IMR-90 (cell line): ENCODE results near the gene TGFBRAP1. TPM values are rescaled to one million over a fixed set of nuclear protein-coding genes. Genes with fewer than 3 reads are reported as not detected.

ENCODE experiments used
- ATAC-seq: fragments of 200-7000 bp; cut with Tn5 transposase; 2 replicates; pipeline ENCODE4 v1.9.1; 2020; ENCODE audit warnings: low read depth, mild to moderate bottlenecking, moderate library complexity
- BruUV-seq: library from RNA; stranded (reverse); fragments of 400-500 nt; replicated peaks from 2 replicates; lab custom pipeline; 2021; lab: Mats Ljungman, UMichigan
- CTCF ChIA-PET: fragments of 300-600 bp; formaldehyde crosslinking; extraction: SDS; loops from one replicate; lab custom pipeline; 2021; ENCODE audit warnings: antibody characterized with exemption; lab: Yijun Ruan, JAX
- POLR2A ChIA-PET: fragments of 300-600 bp; sonication (Branson Sonifier 250); formaldehyde crosslinking; loops from one replicate; lab custom pipeline; 2022; ENCODE audit warnings: antibody characterized with exemption; ENCODE audit not compliant: unreplicated experiment; lab: Charles Lee
- DNase-seq: peaks from one replicate; pipeline ENCODE4 v3.0.0; 2013
- H2AFZ ChIP-seq: replicated peaks from 2 replicates; pipeline ENCODE3; 2013; ENCODE audit warnings: low read length, mild to moderate bottlenecking; ENCODE audit not compliant: poor library complexity
- H2AK5ac ChIP-seq: 2 replicates; pipeline ENCODE4 v1.6.1; 2013; ENCODE audit warnings: low read depth, low read length, inconsistent platforms
- H2AK9ac ChIP-seq: replicated peaks from 2 replicates; pipeline ENCODE3; 2013; ENCODE audit warnings: mild to moderate bottlenecking, low read depth, low read length, moderate library complexity; ENCODE audit not compliant: poor library complexity
- H2BK120ac ChIP-seq: 2 replicates; pipeline ENCODE4 v1.6.1; 2013; ENCODE audit warnings: low read depth, low read length, inconsistent platforms
- H2BK15ac ChIP-seq: 3 replicates; pipeline ENCODE4 v1.6.1; 2013; ENCODE audit warnings: low read depth, low read length, inconsistent platforms
- H2BK20ac ChIP-seq: 2 replicates; pipeline ENCODE4 v1.6.1; 2013; ENCODE audit warnings: low read depth, mild to moderate bottlenecking, inconsistent platforms, low read length, moderate library complexity
- H2BK5ac ChIP-seq: 2 replicates; pipeline ENCODE4 v1.6.1; 2013; ENCODE audit warnings: mild to moderate bottlenecking, low read depth, low read length, inconsistent platforms; ENCODE audit not compliant: poor library complexity, severe bottlenecking
- H3K14ac ChIP-seq: replicated peaks from 2 replicates; pipeline ENCODE4 v1.6.1; 2013; ENCODE audit warnings: low read depth, low read length, inconsistent platforms
- H3K18ac ChIP-seq: 2 replicates; pipeline ENCODE4 v1.6.1; 2013; ENCODE audit warnings: low read depth, low read length, control low read depth
- H3K23ac ChIP-seq: 2 replicates; pipeline ENCODE4 v1.6.1; 2013; ENCODE audit warnings: low read depth, low read length, inconsistent platforms
- H3K27ac ChIP-seq: 2 replicates; pipeline ENCODE4 v1.5.1; 2013; ENCODE audit warnings: mild to moderate bottlenecking, control low read depth, low read length; ENCODE audit not compliant: insufficient read depth
- H3K27me3 ChIP-seq: 2 replicates; pipeline ENCODE4 v1.6.1; 2013; ENCODE audit warnings: low read length; ENCODE audit not compliant: control insufficient read depth, insufficient read depth
- H3K36me3 ChIP-seq: 2 replicates; pipeline ENCODE4 v1.6.1; 2013; ENCODE audit warnings: low read length, mixed read lengths; ENCODE audit not compliant: control insufficient read depth, insufficient read depth
- H3K4ac ChIP-seq: 2 replicates; pipeline ENCODE4 v1.6.1; 2013; ENCODE audit warnings: low read depth, low read length, inconsistent platforms
- H3K4me1 ChIP-seq: 2 replicates; pipeline ENCODE4 v1.6.1; 2013; ENCODE audit warnings: low read length, mixed read lengths; ENCODE audit not compliant: control insufficient read depth, insufficient read depth
- H3K4me2 ChIP-seq: 2 replicates; pipeline ENCODE4 v1.6.1; 2013; ENCODE audit warnings: low read depth, mild to moderate bottlenecking, control low read depth, low read length, moderate library complexity
- H3K4me3 ChIP-seq: 2 replicates; pipeline ENCODE4 v1.5.1; 2013; ENCODE audit warnings: low read depth, mild to moderate bottlenecking, control low read depth, low read length, moderate library complexity; ENCODE audit not compliant: insufficient read depth
- H3K56ac ChIP-seq: 2 replicates; pipeline ENCODE4 v1.6.1; 2013; ENCODE audit warnings: low read length, inconsistent platforms; ENCODE audit not compliant: insufficient read depth; ENCODE audit errors: extremely low read depth
- H3K79me1 ChIP-seq, 2 experiments: 2 replicates each; pipeline ENCODE4 v1.6.1; 2013; ENCODE audit warnings: low read length in 2 of 2, inconsistent platforms in 1 of 2, low read depth in 1 of 2
- H3K9ac ChIP-seq: 2 replicates; pipeline ENCODE4 v1.6.1; 2013; ENCODE audit warnings: low read depth, low read length, control low read depth
- H3K9me1 ChIP-seq: 2 replicates; pipeline ENCODE4 v1.6.1; 2013; ENCODE audit warnings: low read length, inconsistent platforms; ENCODE audit not compliant: insufficient read depth
- H3K9me3 ChIP-seq: 2 replicates; pipeline ENCODE4 v1.6.1; 2013; ENCODE audit warnings: low read length; ENCODE audit not compliant: control insufficient read depth, insufficient read depth
- H4K20me1 ChIP-seq: 2 replicates; pipeline ENCODE4 v1.6.1; 2013; ENCODE audit warnings: low read length, inconsistent platforms; ENCODE audit not compliant: insufficient read depth
- H4K5ac ChIP-seq: 2 replicates; pipeline ENCODE4 v1.6.1; 2013; ENCODE audit warnings: mild to moderate bottlenecking, low read depth, low read length, control low read depth
- H4K8ac ChIP-seq, 2 experiments: 2 replicates each; pipeline ENCODE4 v1.6.1; 2013; ENCODE audit warnings: low read depth in 2 of 2, low read length in 2 of 2, control low read depth in 1 of 2, inconsistent platforms in 1 of 2
- H4K91ac ChIP-seq: 2 replicates; pipeline ENCODE4 v1.6.1; 2013; ENCODE audit warnings: low read depth, low read length, inconsistent platforms; ENCODE audit not compliant: insufficient read depth
- FOS ChIP-seq: fragments of 150-350 bp; IDR thresholded peaks from 2 replicates; pipeline ENCODE4 v1.6.1; 2016; ENCODE audit warnings: low read depth, low read length
- MAZ ChIP-seq: IDR thresholded peaks from 2 replicates; pipeline ENCODE4 v1.6.1; 2012; ENCODE audit warnings: low read depth, mild to moderate bottlenecking, low read length, improper control_type of control experiment, moderate library complexity, borderline replicate concordance
- WGBS, 2 experiments: methylation state at CpG; one replicate each; pipeline versions ENCODE4 v1.1.5 to v1.1.7; 2013; ENCODE audit warnings: missing lambda C conversion rate in 2 of 2; ENCODE audit not compliant: insufficient read length in 1 of 2; ENCODE audit errors: extremely low coverage in 2 of 2; 5-methylcytosine and 5-hydroxymethylcytosine counted together
- dilution Hi-C: fragments of 300-500 bp; cut with HindIII; formaldehyde crosslinking; loops from one replicate; pipeline ENCODE4 v1.14.3; 2018; ENCODE audit warnings: low sequenced_read_pairs; ENCODE audit not compliant: unreplicated experiment
- in situ Hi-C: fragments of 300-500 bp; cut with MboI; formaldehyde crosslinking; loops from 3 replicates; pipeline ENCODE4 v1.14.3; 2019; ENCODE audit warnings: low sequenced_read_pairs, inconsistent platforms, mixed read lengths
- intact Hi-C: fragments of 100-400 bp; cut with micrococcal nuclease; formaldehyde crosslinking; loops from 2 replicates; pipeline ENCODE4 v1.10.0; 2022
- polyA plus RNA-seq, 3 experiments: library from polyadenylated mRNA; depleted of rRNA; stranded (reverse); fragments of >200 nt; gene quantifications; 2 replicates each; pipeline ENCODE4 v1.2.3, GENCODE V29; 2012; ENCODE audit warnings: low replicate concordance in 1 of 3
- total RNA-seq: library from RNA; depleted of rRNA; stranded (reverse); fragments of >200 nt; gene quantifications from 2 replicates; pipeline ENCODE4 v1.2.3, GENCODE V29; 2012

Gene TGFBRAP1
- total and polyA plus RNA-seq, 2 of the 4 experiments (the other 2 are of a cell fraction) = 7.2 to 10.4 TPM

GRCh38 chr2:105272176-105272575 is 57.4 kb downstream of the TGFBRAP1 start:
- Histone ChIP-seq H3K4ac (no peak overlapping the region), H3K23ac (no peak overlapping the region), H3K4me1 (no peaks in the 10 kb centered on the region), H2AFZ (no peak overlapping the region), H4K5ac (no peak overlapping the region), H3K9me3 (no peaks in the 10 kb centered on the region), H3K56ac (no peak overlapping the region), H3K4me2 (no peak overlapping the region), H3K79me1 (no peaks in the 10 kb centered on the region), H3K36me3 (peaks cover 57% of the 10 kb centered on the region), H2BK5ac (no peak overlapping the region), H3K9ac (no peak overlapping the region), H3K9me1 (no peaks in the 10 kb centered on the region; the same call in 1 of the 2 replicates), H3K27me3 (no peaks in the 10 kb centered on the region), H3K4me3 (no peak overlapping the region), H4K8ac (no peak overlapping the region), H2BK120ac (no peak overlapping the region), H3K27ac (no peak overlapping the region), H4K91ac (no peak overlapping the region), H2BK20ac (no peak overlapping the region), H3K14ac (no peak overlapping the region), H3K18ac (no peak overlapping the region), H4K20me1 (no peaks in the 10 kb centered on the region), H2AK9ac (no peak overlapping the region), H2BK15ac (no peak overlapping the region), H2AK5ac (no peak overlapping the region)
- intact Hi-C loops = no loop called here
- in situ Hi-C loops = no loop called here
- ChIA-PET POLR2A (no interaction called here), CTCF (no interaction called here)
- DNase-seq (no peak), ATAC-seq (no peak)
- no TSS peak for BruUV-seq
- TF ChIP-seq FOS (no peak), MAZ (no peak)
- 83% methylated on average over 6 of the region's 9 CpGs; no CpG with 5 or more reads in 1 of the 2 experiments for WGBS, 2 experiments
- dilution Hi-C loops = no loop called here
